HG02678 (cell line): ENCODE data around the gene CPEB1.
"Not testable (repeated sequence)": the region's sequence is repeated elsewhere in the genome, so short reads cannot be mapped to it uniquely, and the experiment has no call there.

Experiments used
- ATAC-seq: cut with Tn5 transposase; IDR thresholded peaks from one replicate; pipeline ENCODE4 v1.9.1; 2021; ENCODE audit warnings: mild to moderate bottlenecking, moderate library complexity; ENCODE audit not compliant: unreplicated experiment

The CPEB1 gene

GRCh38 chr15:82548700-82549099, 98.5 kb downstream of the CPEB1 start:
- no peak for ATAC-seq

- no peak for ATAC-seq
These were observed 101.7 kb downstream of the CPEB1 start for GRCh38 chr15:82545478-82545877.

GRCh38 chr15:82545002-82545401, 102.2 kb downstream of the CPEB1 start:
- no peak for ATAC-seq

- ATAC-seq = no peak
These were observed 102.7 kb downstream of the CPEB1 start for GRCh38 chr15:82544431-82544830.

GRCh38 chr15:82543160-82543559, 104.0 kb downstream of the CPEB1 start:
- ATAC-seq = no peak

GRCh38 chr15:82540984-82541431, 106.2 kb downstream of the CPEB1 start:
- no peak for ATAC-seq

- ATAC-seq = peak; percentile 95
These were observed 106.8 kb downstream of the CPEB1 start, which contains the start of gene RPS17 for GRCh38 chr15:82540055-82540983. TSS of gene RPS17 (minus strand) at chr15:82540457. CDS start at chr15:82540428, 29 bp downstream.

- no peak for ATAC-seq
These were observed 107.5 kb downstream of the CPEB1 start for GRCh38 chr15:82539691-82540054.

- no peak for ATAC-seq
These were observed 108.0 kb downstream of the CPEB1 start for GRCh38 chr15:82538961-82539690.

- no peak for ATAC-seq
These were observed 109.7 kb downstream of the CPEB1 start for GRCh38 chr15:82537351-82537908.

- no peak for ATAC-seq
These were observed 110.5 kb downstream of the CPEB1 start for GRCh38 chr15:82536409-82537350.

GRCh38 chr15:82535566-82536408, 111.4 kb downstream of the CPEB1 start:
- ATAC-seq = no peak

GRCh38 chr15:82535151-82535550, 112.0 kb downstream of the CPEB1 start:
- ATAC-seq = not testable (repeated sequence)

GRCh38 chr15:82534457-82534861, 112.7 kb downstream of the CPEB1 start:
- not testable (repeated sequence) for ATAC-seq

GRCh38 chr15:82533801-82534200, 113.4 kb downstream of the CPEB1 start:
- no peak for ATAC-seq

GRCh38 chr15:82532991-82533481, 114.1 kb downstream of the CPEB1 start:
- ATAC-seq = no peak

- no peak for ATAC-seq
These were observed 114.7 kb downstream of the CPEB1 start for GRCh38 chr15:82532383-82532990.

GRCh38 chr15:82531496-82532382, 115.4 kb downstream of the CPEB1 start:
- ATAC-seq = no peak
